BE2C (cell line): Measurements from ENCODE around the gene NAAA.

Source experiments
- DNase-seq: peaks from one replicate; pipeline ENCODE4 v3.0.0-alpha.2; 2020
- H3K27me3 ChIP-seq: fragments of 250-450 bp; sonication (Bioruptor Pico); 2 replicates; pipeline ENCODE4 v1.5.1; 2020; ENCODE audit warnings: mild to moderate bottlenecking
- H3K36me3 ChIP-seq: fragments of 250-450 bp; sonication (Bioruptor Pico); 2 replicates; pipeline ENCODE4 v1.5.1; 2020; ENCODE audit warnings: mild to moderate bottlenecking
- H3K4me1 ChIP-seq: fragments of 250-450 bp; sonication (Bioruptor Pico); 2 replicates; pipeline ENCODE4 v1.5.1; 2020
- H3K4me3 ChIP-seq: 2 replicates; pipeline ENCODE4 v1.5.1; 2011; ENCODE audit warnings: low read depth, low read length
- H3K9me3 ChIP-seq: fragments of 250-450 bp; sonication (Bioruptor Pico); 2 replicates; pipeline ENCODE4 v1.5.1; 2020
- CTCF ChIP-seq: IDR thresholded peaks from 2 replicates; pipeline ENCODE4 v1.5.1; 2012; ENCODE audit warnings: mild to moderate bottlenecking, low read depth, low read length

The NAAA gene

GRCh38 chr4:75895744-75896314 lies 45.0 kb downstream of the NAAA start:
- peak; percentile 71 for TF ChIP-seq CTCF
- no peak for DNase-seq
- Histone ChIP-seq H3K36me3 (no peaks in the 10 kb centered on the region), H3K4me1 (no peaks in the 10 kb centered on the region), H3K27me3 (peaks cover 6% of the 10 kb centered on the region; the same call in 1 of the 2 replicates), H3K9me3 (no peaks in the 10 kb centered on the region), H3K4me3 (no peak overlapping the region)

GRCh38 chr4:75892508-75892907 lies 48.3 kb downstream of the NAAA start:
- no peak overlapping the region for H3K4me3 ChIP-seq
- H3K4me1 ChIP-seq: no peaks in the 10 kb centered on the region
- H3K9me3 ChIP-seq: no peaks in the 10 kb centered on the region
- peak; percentile 22 for TF ChIP-seq CTCF
- H3K27me3 ChIP-seq: peaks cover 9% of the 10 kb centered on the region
- DNase-seq: no peak
- no peaks in the 10 kb centered on the region for H3K36me3 ChIP-seq

GRCh38 chr4:75891611-75892010 lies 49.2 kb downstream of the NAAA start:
- no peak overlapping the region for H3K4me3 ChIP-seq
- no peak for TF ChIP-seq CTCF
- peaks cover 9% of the 10 kb centered on the region for H3K27me3 ChIP-seq
- no peaks in the 10 kb centered on the region for H3K4me1 ChIP-seq
- H3K9me3 ChIP-seq: no peaks in the 10 kb centered on the region
- no peaks in the 10 kb centered on the region for H3K36me3 ChIP-seq
- no peak for DNase-seq

- TF ChIP-seq CTCF: no peak
- Histone ChIP-seq H3K4me1 (no peaks in the 10 kb centered on the region), H3K9me3 (no peaks in the 10 kb centered on the region), H3K36me3 (no peaks in the 10 kb centered on the region), H3K27me3 (peaks cover 9% of the 10 kb centered on the region), H3K4me3 (no peak overlapping the region)
- no peak for DNase-seq
Observed at GRCh38 chr4:75889537-75890199, 51.1 kb downstream of the NAAA start.

GRCh38 chr4:75886104-75886503 lies 54.7 kb downstream of the NAAA start:
- TF ChIP-seq CTCF: no peak
- H3K27me3 ChIP-seq: peaks cover 3% of the 10 kb centered on the region

GRCh38 chr4:75881476-75881875 lies 59.3 kb downstream of the NAAA start:
- no peak for DNase-seq
- Histone ChIP-seq H3K36me3 (no peaks in the 10 kb centered on the region), H3K4me1 (no peaks in the 10 kb centered on the region), H3K9me3 (no peaks in the 10 kb centered on the region), H3K4me3 (no peak overlapping the region), H3K27me3 (peaks cover 4% of the 10 kb centered on the region)
- no peak for TF ChIP-seq CTCF

More at GRCh38 chr4:75886104-75886503, 54.7 kb downstream of the NAAA start:
- DNase-seq: no peak
- Histone ChIP-seq H3K4me1 (no peaks in the 10 kb centered on the region), H3K36me3 (no peaks in the 10 kb centered on the region), H3K9me3 (no peaks in the 10 kb centered on the region), H3K4me3 (no peak overlapping the region)
